NB4 (cell line): ENCODE measurements around the gene AFF1.
A peak's percentile ranks its signal among the peaks of the same experiment; 100 is the strongest.

Source experiments
- DNase-seq: peaks from one replicate; pipeline ENCODE4 v3.0.0; 2010; ENCODE audit warnings: low read depth
- H3K4me3 ChIP-seq: one replicate; pipeline ENCODE4 v1.5.1; 2011; ENCODE audit warnings: mild to moderate bottlenecking, low read depth, low read length, moderate library complexity
- CTCF ChIP-seq: IDR thresholded peaks from one replicate; pipeline ENCODE4 v1.5.1; 2012; ENCODE audit warnings: low read depth, low read length
- MYC ChIP-seq: IDR thresholded peaks from 2 replicates; pipeline ENCODE4 v1.6.1; 2011; ENCODE audit warnings: low read depth, low read length
- POLR2A ChIP-seq: IDR thresholded peaks from 2 replicates; pipeline ENCODE4 v1.6.1; 2011; ENCODE audit warnings: mild to moderate bottlenecking; ENCODE audit not compliant: insufficient read length; ENCODE audit errors: extremely low read depth
- TF ChIP-seq, protein P1 (sequence below): IDR thresholded peaks from 2 replicates; pipeline ENCODE4 v1.6.1; 2011; ENCODE audit warnings: low read depth, low read length

The AFF1 gene

DNA sequence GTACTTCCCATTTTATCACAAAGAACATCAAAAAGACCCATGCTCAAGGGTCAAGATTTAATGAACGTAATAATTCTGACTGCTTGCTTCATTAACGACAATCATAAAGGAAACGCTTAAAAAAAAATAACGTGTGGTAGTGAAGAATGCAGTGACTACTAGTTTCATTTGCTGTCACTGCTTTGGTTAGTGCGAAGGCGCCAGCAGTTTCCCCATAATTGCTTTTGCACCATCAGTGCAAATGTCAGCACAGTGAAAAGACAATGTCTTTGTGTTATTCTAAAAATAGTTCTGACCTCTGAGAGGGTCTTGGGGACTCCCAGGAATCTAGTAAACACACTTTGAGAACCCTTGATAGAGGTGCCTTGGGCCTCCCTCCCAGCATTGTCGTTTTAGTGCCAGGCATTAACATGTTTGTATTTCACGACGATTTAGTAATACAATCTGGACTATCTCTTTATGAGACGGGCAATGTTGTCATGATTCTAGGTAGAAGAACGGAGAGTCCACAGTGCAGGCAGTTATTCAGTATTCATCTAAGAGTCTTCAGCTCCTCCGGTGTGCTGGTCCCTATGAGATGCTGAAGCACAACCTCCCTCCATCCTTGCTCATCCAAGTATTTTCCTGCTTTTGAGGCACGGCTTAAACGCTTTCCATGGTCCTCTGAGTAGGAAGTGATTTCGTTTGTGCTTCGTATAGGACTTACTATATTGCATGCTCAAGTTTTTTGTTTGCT, 71.0 kb downstream of the AFF1 start:
- DNase-seq = peak; percentile 50
- TF ChIP-seq POLR2A (no peak), MYC (0 out of 2 replicates have a peak, but pooled peaks have one; percentile 17), CTCF (no peak)

GRCh38 chr4:87006426-87006675, 71.5 kb downstream of the AFF1 start:
- DNase-seq = no peak
- H3K4me3 ChIP-seq = peak overlapping the region; percentile 91
- TF ChIP-seq MYC = no peak
- no peak for TF ChIP-seq CTCF
- TF ChIP-seq, protein P1, sequence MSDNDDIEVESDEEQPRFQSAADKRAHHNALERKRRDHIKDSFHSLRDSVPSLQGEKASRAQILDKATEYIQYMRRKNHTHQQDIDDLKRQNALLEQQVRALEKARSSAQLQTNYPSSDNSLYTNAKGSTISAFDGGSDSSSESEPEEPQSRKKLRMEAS = no peak
- no peak for TF ChIP-seq POLR2A

More for the DNA sequence above, 71.0 kb downstream of the AFF1 start:
- peak overlapping the region; percentile 91 for H3K4me3 ChIP-seq

GRCh38 chr4:87006676-87007527, 72.1 kb downstream of the AFF1 start:
- H3K4me3 ChIP-seq = peak overlapping the region; percentile 91

GRCh38 chr4:87007528-87008446, 73.0 kb downstream of the AFF1 start:
- TF ChIP-seq CTCF = no peak
- no peak for TF ChIP-seq POLR2A
- TF ChIP-seq MYC = no peak
- TF ChIP-seq, protein P1 = no peak
- peak; percentile 68 for DNase-seq
- peak overlapping the region; percentile 91 for H3K4me3 ChIP-seq

More at GRCh38 chr4:87006676-87007527, 72.1 kb downstream of the AFF1 start:
- TF ChIP-seq, protein P1 = peak; percentile 12; the same call in 1 of the 2 replicates
- no peak for TF ChIP-seq CTCF
- TF ChIP-seq POLR2A = peak; percentile 96
- TF ChIP-seq MYC = peak; percentile 56; the same call in 1 of the 2 replicates
- peak; percentile 95 for DNase-seq

DNA sequence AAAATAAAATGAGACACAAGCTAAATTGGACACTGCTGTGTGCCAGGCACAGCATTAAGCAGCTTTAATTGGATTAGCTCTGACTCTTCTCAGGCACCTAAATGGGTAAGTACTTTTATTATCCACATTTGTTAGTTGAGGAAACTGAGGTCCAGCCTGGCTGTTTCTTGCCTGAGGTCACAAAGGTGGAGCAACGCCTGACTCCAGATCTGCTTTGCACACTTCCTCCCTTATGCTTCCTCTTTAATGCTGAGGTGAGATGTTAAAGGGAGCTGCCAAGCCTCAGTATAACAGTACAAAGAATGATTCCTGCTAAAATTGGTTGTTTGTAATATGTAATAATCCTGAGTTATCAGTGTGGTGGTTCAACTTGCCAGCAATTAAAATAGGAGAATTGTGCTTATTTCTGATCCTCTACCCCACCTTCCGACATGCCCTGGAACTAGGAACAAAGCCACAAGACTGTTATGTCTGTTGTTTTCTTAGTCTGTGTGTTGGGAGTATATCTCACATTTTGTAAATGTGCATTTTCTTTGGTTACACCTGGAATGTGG, 74.4 kb downstream of the AFF1 start:
- DNase-seq = peak; percentile 65
- TF ChIP-seq, protein P1 = no peak
- TF ChIP-seq POLR2A = no peak
- TF ChIP-seq CTCF = no peak
- H3K4me3 ChIP-seq = peak overlapping the region; percentile 91
